Endothelial cell of umbilical vein (primary cell): ENCODE data around the gene SEC14L1. TPM values are rescaled to one million over a fixed set of nuclear protein-coding genes. Genes with fewer than 3 reads are reported as not detected.

Experiments used
- BruUV-seq: library from RNA; stranded (reverse); fragments of 400-500 nt; replicated peaks from 2 replicates; lab custom pipeline; 2021; lab: Mats Ljungman, UMichigan
- CTCF ChIA-PET: fragments of 300-600, 350-600 bp; sonication (Branson Sonifier 250); formaldehyde crosslinking; loops from one replicate; lab custom pipeline; 2021; ENCODE audit warnings: antibody characterized with exemption, inconsistent platforms; lab: Charles Lee
- POLR2A ChIA-PET: fragments of 300-600, 350-600 bp; sonication (Branson Sonifier 250); formaldehyde crosslinking; loops from one replicate; lab custom pipeline; 2021; ENCODE audit warnings: antibody characterized with exemption, inconsistent platforms; lab: Charles Lee
- DNase-seq: peaks from one replicate; pipeline ENCODE4 v3.0.0-alpha.2; 2011; ENCODE audit warnings: low read depth, low spot score
- FAIRE-seq: peaks from 2 replicates; lab custom pipeline; 2011; peaks lifted over from hg19 to GRCh38; lab: Jason Lieb, UNC
- H2AFZ ChIP-seq: 2 replicates; pipeline ENCODE4 v1.6.0; 2012; ENCODE audit warnings: low read depth, low read length, control low read depth, inconsistent platforms
- H3K27ac ChIP-seq: 2 replicates; pipeline ENCODE4 v1.5.1; 2011; ENCODE audit warnings: low read depth, mild to moderate bottlenecking, control low read depth, low read length, moderate library complexity; ENCODE audit not compliant: insufficient read depth
- H3K27me3 ChIP-seq, 2 experiments: 2 replicates each; pipeline versions ENCODE4 v1.6.0 to v1.6.1; 2011; ENCODE audit warnings: low read length in 2 of 2, mixed read lengths in 1 of 2; ENCODE audit not compliant: control insufficient read depth in 2 of 2, insufficient read depth in 2 of 2
- H3K36me3 ChIP-seq, 2 experiments: 2 replicates in 1 of 2; 3 replicates in 1 of 2; pipeline ENCODE4 v1.5.1; 2011; ENCODE audit warnings: low read length in 2 of 2, mild to moderate bottlenecking in 1 of 2, moderate library complexity in 1 of 2; ENCODE audit not compliant: control insufficient read depth in 2 of 2, insufficient read depth in 2 of 2; ENCODE audit errors: extremely low read depth in 1 of 2
- H3K4me1 ChIP-seq: 3 replicates; pipeline ENCODE4 v1.5.1; 2011; ENCODE audit warnings: mild to moderate bottlenecking, low read length; ENCODE audit not compliant: control insufficient read depth, insufficient read depth; ENCODE audit errors: extremely low read depth
- H3K4me2 ChIP-seq: 2 replicates; pipeline ENCODE4 v1.6.1; 2011; ENCODE audit warnings: low read length, control low read depth, mixed read lengths; ENCODE audit not compliant: insufficient read depth
- H3K4me3 ChIP-seq, 3 experiments: fragments of 200-600 bp in 1 of 3; sonication (generic), shearing (Covaris generic) in 1 of 3; replicated peaks in 1 of 3; 2 replicates each; pipeline ENCODE4 v1.5.1; 2011 to 2016; ENCODE audit warnings: control low read depth in 3 of 3, low read length in 3 of 3, mild to moderate bottlenecking in 2 of 3, inconsistent platforms in 1 of 3, low read depth in 1 of 3, moderate library complexity in 1 of 3; ENCODE audit not compliant: insufficient read depth in 1 of 3
- H3K79me2 ChIP-seq: 2 replicates; pipeline ENCODE4 v1.6.0; 2012; ENCODE audit warnings: low read length, inconsistent platforms; ENCODE audit not compliant: control insufficient read depth, insufficient read depth
- H3K9ac ChIP-seq: replicated peaks from 2 replicates; pipeline ENCODE3; 2011; ENCODE audit warnings: low read length, control low read depth; ENCODE audit not compliant: insufficient read depth; ENCODE audit errors: extremely low read depth
- H3K9me1 ChIP-seq: replicated peaks from 3 replicates; pipeline ENCODE4 v1.6.0; 2011; ENCODE audit warnings: mild to moderate bottlenecking, low read length; ENCODE audit not compliant: control insufficient read depth, insufficient read depth; ENCODE audit errors: extremely low read depth
- H3K9me3 ChIP-seq: replicated peaks from 2 replicates; pipeline ENCODE4 v1.5.1; 2012; ENCODE audit warnings: low read length, inconsistent platforms; ENCODE audit not compliant: control insufficient read depth, insufficient read depth
- H4K20me1 ChIP-seq: replicated peaks from 2 replicates; pipeline ENCODE3; 2011; ENCODE audit warnings: mild to moderate bottlenecking, low read length; ENCODE audit not compliant: control insufficient read depth, insufficient read depth; ENCODE audit errors: extremely low read depth
- CTCF ChIP-seq, 2 donors: IDR thresholded peaks; 1 replicate in 1 of 2; 2 replicates in 1 of 2; pipeline ENCODE4 v1.5.1; 2011; ENCODE audit warnings: low read length in 2 of 2, mild to moderate bottlenecking in 2 of 2, moderate library complexity in 2 of 2, control low read depth in 1 of 2, inconsistent platforms in 1 of 2, low read depth in 1 of 2; ENCODE audit not compliant: insufficient read depth in 1 of 2; ENCODE audit errors: extremely low read depth in 1 of 2
- EZH2 ChIP-seq: IDR thresholded peaks from 2 replicates; pipeline ENCODE4 v1.6.1; 2012; ENCODE audit warnings: borderline replicate concordance, low read depth, mild to moderate bottlenecking, moderate library complexity, low read length, inconsistent platforms; ENCODE audit not compliant: severe bottlenecking
- FOS ChIP-seq: IDR thresholded peaks from 2 replicates; pipeline ENCODE4 v1.6.1; 2011; ENCODE audit warnings: mild to moderate bottlenecking, low read length, moderate library complexity, borderline replicate concordance; ENCODE audit not compliant: insufficient read depth
- GATA2 ChIP-seq: IDR thresholded peaks from 2 replicates; pipeline ENCODE4 v1.7.0; 2011; ENCODE audit warnings: low read depth, mild to moderate bottlenecking, moderate library complexity, mixed read lengths, low read length; ENCODE audit not compliant: insufficient read length, insufficient read depth
- JUN ChIP-seq: IDR thresholded peaks from 2 replicates; pipeline ENCODE4 v1.6.1; 2011; ENCODE audit warnings: borderline replicate concordance, low read depth; ENCODE audit not compliant: insufficient read length, insufficient read depth
- MYC ChIP-seq: IDR thresholded peaks from one replicate; pipeline ENCODE4 v1.6.1; 2011; ENCODE audit warnings: mild to moderate bottlenecking, low read depth, low read length
- POLR2A ChIP-seq: IDR thresholded peaks from 2 replicates; pipeline ENCODE4 v1.6.1; 2012; ENCODE audit warnings: low read depth, mild to moderate bottlenecking, control low read depth, low read length
- POLR2AphosphoS5 ChIP-seq: IDR thresholded peaks from 2 replicates; pipeline ENCODE4 v1.6.1; 2012; ENCODE audit warnings: low read depth, mild to moderate bottlenecking, control low read depth, low read length, moderate library complexity; ENCODE audit not compliant: insufficient read depth
- dilution Hi-C: fragments of 300-500 bp; cut with MboI; formaldehyde crosslinking; loops from one replicate; pipeline ENCODE4 v1.15.0; 2019; ENCODE audit warnings: low sequenced_read_pairs; ENCODE audit not compliant: extremely low pct_ligation_motif_present
- intact Hi-C: fragments of 100-400 bp; cut with micrococcal nuclease; formaldehyde crosslinking; loops from one replicate; pipeline ENCODE4 v1.10.0; 2022
- polyA plus RNA-seq, 4 experiments: library from polyadenylated mRNA; depleted of rRNA in 3 of 4; stranded (reverse) in 3 of 4; unstranded in 1 of 4; fragments of >200 nt; gene quantifications; 2 replicates each; pipeline versions ENCODE4 v1.2.1 to v1.2.3, GENCODE V29; 2011 to 2012; ENCODE audit warnings: missing spikeins in 1 of 4
- total RNA-seq: library from RNA; stranded (reverse); gene quantifications from 2 replicates; pipeline ENCODE4 v1.2.3, GENCODE V29; 2021
- TF ChIP-seq, protein P1 (sequence below): IDR thresholded peaks from 2 replicates; pipeline ENCODE4 v1.6.1; 2011; ENCODE audit not compliant: insufficient read depth, insufficient read length

Gene SEC14L1
- total and polyA plus RNA-seq, 2 donors (not counting 3 experiments of a cell fraction or from before 2014, with no cell fraction given) = 215 to 631 TPM

DNA sequence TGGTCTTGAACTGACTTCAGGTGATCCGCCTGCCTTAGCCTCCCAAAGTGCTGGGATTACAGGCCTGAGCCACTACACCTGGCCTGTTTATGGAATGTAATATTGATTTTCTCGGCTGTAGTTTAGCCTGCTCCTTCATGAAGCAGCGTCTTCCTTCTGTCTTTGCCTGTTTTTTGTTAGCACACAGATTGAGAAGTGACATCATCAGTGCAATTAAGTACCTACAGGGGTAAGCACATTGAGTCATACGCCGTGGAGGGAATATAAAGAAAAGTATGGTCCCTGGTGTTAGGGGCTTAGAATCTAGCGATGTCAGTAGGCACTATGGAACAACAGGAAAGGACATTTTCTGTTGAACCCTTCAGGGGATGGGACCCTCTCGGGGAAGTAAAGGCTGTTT is 48.7 kb upstream of the SEC14L1 start:
- FAIRE-seq (no peak), DNase-seq (no peak)
- Histone ChIP-seq H3K4me3 (peak overlapping the region in 1 of 3 experiments; percentile 50), H3K4me2 (peak overlapping the region; percentile 85), H3K9me3 (no peaks in the 10 kb centered on the region), H2AFZ (no peak overlapping the region), H3K27ac (peak overlapping the region; percentile 69), H3K9me1 (no peaks in the 10 kb centered on the region), H3K36me3 (peaks cover 28 to 31% of the 10 kb centered on the region in 2 experiments), H3K27me3 (no peaks in the 10 kb centered on the region), H4K20me1 (no peaks in the 10 kb centered on the region), H3K9ac (peak overlapping the region; percentile 13), H3K4me1 (peaks cover 75% of the 10 kb centered on the region), H3K79me2 (peaks cover 76% of the 10 kb centered on the region)
- ChIA-PET CTCF (interaction anchor here (0.7 to 2.5 kb wide), 2 partner anchors 53 to 71 kb away, joined by 4 to 10 read pairs; no protein-coding TSS in a partner anchor), POLR2A (no interaction called here)
- intact Hi-C loops (no loop called here), dilution Hi-C loops (no loop called here)
- TF ChIP-seq JUN = peak; percentile 22
- TF ChIP-seq GATA2 = no peak
- TF ChIP-seq MYC = no peak
- no peak for TF ChIP-seq CTCF (IDR thresholded peaks at IDR 0.05; ENCODE audit: extremely low read depth in 1 of 2, insufficient read depth in 1 of 2, low read depth in 1 of 2, low read length in 2 of 2)
- TF ChIP-seq EZH2 = no peak
- no TSS peak for BruUV-seq

GRCh38 chr17:77095461-77095860 is 45.3 kb upstream of the SEC14L1 start:
- FAIRE-seq = no peak
- Histone ChIP-seq H3K27ac (peak overlapping the region; percentile 40), H3K9me3 (no peaks in the 10 kb centered on the region), H3K9ac (no peak overlapping the region), H2AFZ (no peak overlapping the region), H3K9me1 (no peaks in the 10 kb centered on the region), H3K4me2 (no peak overlapping the region), H3K36me3 (peaks cover 35 to 47% of the 10 kb centered on the region in 2 experiments), H3K27me3 (no peaks in the 10 kb centered on the region), H3K4me1 (peaks cover 61% of the 10 kb centered on the region), H3K4me3 (no peak overlapping the region), H4K20me1 (no peaks in the 10 kb centered on the region), H3K79me2 (peaks cover 71% of the 10 kb centered on the region)
- DNase-seq = no peak
- intact Hi-C loops = no loop called here
- no TSS peak for BruUV-seq
- TF ChIP-seq, protein P1, sequence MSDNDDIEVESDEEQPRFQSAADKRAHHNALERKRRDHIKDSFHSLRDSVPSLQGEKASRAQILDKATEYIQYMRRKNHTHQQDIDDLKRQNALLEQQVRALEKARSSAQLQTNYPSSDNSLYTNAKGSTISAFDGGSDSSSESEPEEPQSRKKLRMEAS = no peak
- no peak for TF ChIP-seq GATA2
- no peak for TF ChIP-seq POLR2A
- TF ChIP-seq FOS = no peak
- no peak for TF ChIP-seq CTCF (IDR thresholded peaks at IDR 0.05; ENCODE audit: extremely low read depth in 1 of 2, insufficient read depth in 1 of 2, low read depth in 1 of 2, low read length in 2 of 2)
- no peak for TF ChIP-seq POLR2AphosphoS5
- TF ChIP-seq JUN = no peak
- no peak for TF ChIP-seq EZH2
- POLR2A ChIA-PET = interaction anchor here (1.1 kb wide), 1 partner anchor 53 kb away, joined by 5 read pairs; no protein-coding TSS in a partner anchor
- dilution Hi-C loops = no loop called here
- CTCF ChIA-PET = interaction anchor here (0.6 to 2.7 kb wide), 12 partner anchors 9 to 836 kb away, joined by 3 to 20 read pairs (median 4); no protein-coding TSS in a partner anchor
